HCT116 (cell line): ENCODE measurements around the gene PRPF39. TPM values are rescaled to one million over a fixed set of nuclear protein-coding genes. Genes with fewer than 3 reads are reported as not detected.

Source experiments
- ATAC-seq: fragments of 200-7000 bp; cut with Tn5 transposase; 2 replicates; pipeline ENCODE4 v1.9.1; 2020; ENCODE audit warnings: mild to moderate bottlenecking, moderate library complexity
- BruUV-seq: library from RNA; stranded (reverse); fragments of 400-500 nt; replicated peaks from 2 replicates; lab custom pipeline; 2021; lab: Mats Ljungman, UMichigan
- CTCF ChIA-PET: fragments of 300-600 bp; sonication (Branson Sonifier 250); formaldehyde crosslinking; loops from one replicate; lab custom pipeline; 2021; ENCODE audit warnings: antibody characterized with exemption; lab: Charles Lee
- POLR2A ChIA-PET: fragments of 300-600, 350-600 bp; sonication (Branson Sonifier 250); formaldehyde crosslinking; loops from one replicate; lab custom pipeline; 2021; ENCODE audit warnings: antibody characterized with exemption; lab: Charles Lee
- RAD21 ChIA-PET, 2 experiments: fragments of 300-600 bp; sonication (Branson Sonifier 250); formaldehyde crosslinking; loops; one replicate each; lab custom pipeline; 2023; ENCODE audit warnings: low total read pairs in 2 of 2; ENCODE audit not compliant: uncharacterized antibody in 2 of 2, unreplicated experiment in 2 of 2, low non-redundant PET in 1 of 2; lab: Charles Lee
- DNase-seq: peaks from one replicate; pipeline ENCODE4 v3.0.0-alpha.2; 2010; ENCODE audit warnings: low read depth, low spot score
- H2AFZ ChIP-seq: fragments of 200-600 bp; shearing (Covaris generic), sonication (generic); 2 replicates; pipeline ENCODE4 v1.6.1; 2017; ENCODE audit warnings: low read depth, mixed run types, mixed read lengths, antibody characterized with exemption, low read length; ENCODE audit not compliant: poor library complexity, severe bottlenecking
- H3K27ac ChIP-seq: 2 replicates; pipeline ENCODE4 v1.5.1; 2012; ENCODE audit warnings: low read depth, low read length
- H3K27me3 ChIP-seq: fragments of 200-600 bp; sonication (generic); 2 replicates; pipeline ENCODE4 v1.6.1; 2016; ENCODE audit warnings: mixed run types, low read length, mixed read lengths; ENCODE audit not compliant: insufficient read depth
- H3K36me3 ChIP-seq, 2 experiments: fragments of 200-500 bp in 1 of 2; fragments of 200-600 bp in 1 of 2; sonication (Bioruptor generic) in 1 of 2; sonication (generic) in 1 of 2; 2 replicates each; pipeline versions ENCODE4 v1.5.1 to v1.6.1; 2014 to 2016; ENCODE audit warnings: low read length in 2 of 2, inconsistent platforms in 1 of 2, mixed read lengths in 1 of 2, mixed run types in 1 of 2; ENCODE audit not compliant: insufficient read depth in 2 of 2, control insufficient read depth in 1 of 2
- H3K4me1 ChIP-seq, 2 experiments: fragments of 200-600 bp in 1 of 2; sonication (generic) in 1 of 2; 2 replicates each; pipeline versions ENCODE4 v1.5.1 to v1.6.1; 2012 to 2017; ENCODE audit warnings: low read length in 2 of 2, inconsistent platforms in 1 of 2, mild to moderate bottlenecking in 1 of 2, mixed read lengths in 1 of 2, mixed run types in 1 of 2, moderate library complexity in 1 of 2; ENCODE audit not compliant: insufficient read depth in 2 of 2, control insufficient read depth in 1 of 2
- H3K4me2 ChIP-seq: fragments of 200-600 bp; sonication (generic); 2 replicates; pipeline ENCODE4 v1.6.1; 2017; ENCODE audit warnings: mixed run types, low read length, mixed read lengths
- H3K4me3 ChIP-seq, 2 experiments: fragments of 200-600 bp in 1 of 2; sonication (generic) in 1 of 2; replicated peaks in 1 of 2; 2 replicates each; pipeline ENCODE4 v1.5.1; 2011 to 2016; ENCODE audit warnings: low read length in 2 of 2, control low read depth in 1 of 2, low read depth in 1 of 2, mild to moderate bottlenecking in 1 of 2, mixed read lengths in 1 of 2, mixed run types in 1 of 2
- H3K79me2 ChIP-seq: fragments of 200-600 bp; sonication (generic); 2 replicates; pipeline ENCODE4 v1.6.1; 2017; ENCODE audit warnings: mild to moderate bottlenecking, mixed run types, low read length, moderate library complexity, mixed read lengths; ENCODE audit not compliant: insufficient read depth
- H3K9ac ChIP-seq: fragments of 200-600 bp; sonication (generic); 2 replicates; pipeline ENCODE4 v1.6.1; 2016; ENCODE audit warnings: low read length, mixed read lengths
- H3K9me2 ChIP-seq: fragments of 200-600 bp; sonication (generic), shearing (Covaris generic); 2 replicates; pipeline ENCODE4 v1.6.1; 2017; ENCODE audit warnings: mixed run types, mild to moderate bottlenecking, moderate library complexity; ENCODE audit not compliant: insufficient read depth
- H3K9me3 ChIP-seq, 2 experiments: fragments of 200-500 bp in 1 of 2; fragments of 200-600 bp in 1 of 2; sonication (Bioruptor generic) in 1 of 2; sonication (generic) in 1 of 2; 2 replicates each; pipeline ENCODE4 v1.6.1; 2014 to 2017; ENCODE audit warnings: low read length in 2 of 2, mixed read lengths in 2 of 2, inconsistent platforms in 1 of 2, low read depth in 1 of 2, mild to moderate bottlenecking in 1 of 2, mixed run types in 1 of 2, moderate library complexity in 1 of 2; ENCODE audit not compliant: control insufficient read depth in 1 of 2, insufficient read depth in 1 of 2
- H4K20me1 ChIP-seq: fragments of 200-600 bp; sonication (generic), shearing (Covaris generic); 2 replicates; pipeline ENCODE4 v1.6.1; 2017; ENCODE audit warnings: mixed run types, mild to moderate bottlenecking, moderate library complexity; ENCODE audit not compliant: insufficient read depth
- CBX3 ChIP-seq: IDR thresholded peaks from 2 replicates; pipeline ENCODE4 v1.6.1; 2012; ENCODE audit warnings: low read depth
- CEBPB ChIP-seq: IDR thresholded peaks from 2 replicates; pipeline ENCODE4 v1.6.1; 2012; ENCODE audit warnings: low read depth
- EGR1 ChIP-seq: IDR thresholded peaks from 2 replicates; pipeline ENCODE4 v1.6.1; 2012; ENCODE audit warnings: low read depth
- ELF1 ChIP-seq: IDR thresholded peaks from 2 replicates; pipeline ENCODE4 v1.6.1; 2012; ENCODE audit warnings: low read depth, borderline replicate concordance
- EZH2 ChIP-seq: fragments of 200-600 bp; sonication (generic); IDR thresholded peaks from 2 replicates; pipeline ENCODE4 v1.6.1; 2017; ENCODE audit warnings: antibody characterized with exemption, mixed run types
- EZH2phosphoT487 ChIP-seq: fragments of 200-600 bp; IDR thresholded peaks from 2 replicates; pipeline ENCODE4 v1.6.1; 2018; ENCODE audit warnings: antibody characterized with exemption, borderline replicate concordance
- FOSL1 ChIP-seq: IDR thresholded peaks from 2 replicates; pipeline ENCODE4 v1.6.1; 2012; ENCODE audit warnings: low read depth
- POLR2AphosphoS5 ChIP-seq: IDR thresholded peaks from 2 replicates; pipeline ENCODE4 v1.6.1; 2011; ENCODE audit warnings: mild to moderate bottlenecking, low read depth, low read length, moderate library complexity
- RAD21 ChIP-seq: IDR thresholded peaks from 2 replicates; pipeline ENCODE4 v1.6.1; 2012; ENCODE audit warnings: low read depth, mild to moderate bottlenecking
- SP1 ChIP-seq: IDR thresholded peaks from 2 replicates; pipeline ENCODE4 v1.6.1; 2012; ENCODE audit warnings: low read depth
- TCF7L2 ChIP-seq: IDR thresholded peaks from 2 replicates; pipeline ENCODE4 v1.7.0; 2011; ENCODE audit warnings: borderline replicate concordance, inconsistent platforms; ENCODE audit not compliant: insufficient read depth, insufficient read length; ENCODE audit errors: extremely low read depth
- YY1 ChIP-seq: IDR thresholded peaks from 2 replicates; pipeline ENCODE4 v1.6.1; 2011; ENCODE audit warnings: low read length, low read depth, moderate library complexity, mild to moderate bottlenecking; ENCODE audit not compliant: insufficient replicate concordance; ENCODE audit errors: extremely low read depth
- ZFX ChIP-seq: fragments of 450-650 bp; IDR thresholded peaks from 2 replicates; pipeline ENCODE4 v1.6.1; 2017
- intact Hi-C: fragments of 100-400 bp; cut with micrococcal nuclease; formaldehyde crosslinking; loops from 2 replicates; pipeline ENCODE4 v1.10.0; 2022
- total RNA-seq: library from RNA; stranded (reverse); gene quantifications from one replicate; pipeline ENCODE4 v1.2.1, GENCODE V29; 2021; ENCODE audit not compliant: unreplicated experiment
- TF ChIP-seq, protein P1 (sequence below): IDR thresholded peaks from 2 replicates; pipeline ENCODE4 v1.6.1; 2012; ENCODE audit warnings: low read depth
- TF ChIP-seq, protein P2 (sequence below): IDR thresholded peaks from 2 replicates; pipeline ENCODE4 v1.6.1; 2012
- TF ChIP-seq, protein P3 (sequence below): IDR thresholded peaks from 2 replicates; pipeline ENCODE4 v1.6.1; 2012

The PRPF39 gene
- total RNA-seq, 1 experiment from 2014 or later: 44.7 TPM

DNA sequence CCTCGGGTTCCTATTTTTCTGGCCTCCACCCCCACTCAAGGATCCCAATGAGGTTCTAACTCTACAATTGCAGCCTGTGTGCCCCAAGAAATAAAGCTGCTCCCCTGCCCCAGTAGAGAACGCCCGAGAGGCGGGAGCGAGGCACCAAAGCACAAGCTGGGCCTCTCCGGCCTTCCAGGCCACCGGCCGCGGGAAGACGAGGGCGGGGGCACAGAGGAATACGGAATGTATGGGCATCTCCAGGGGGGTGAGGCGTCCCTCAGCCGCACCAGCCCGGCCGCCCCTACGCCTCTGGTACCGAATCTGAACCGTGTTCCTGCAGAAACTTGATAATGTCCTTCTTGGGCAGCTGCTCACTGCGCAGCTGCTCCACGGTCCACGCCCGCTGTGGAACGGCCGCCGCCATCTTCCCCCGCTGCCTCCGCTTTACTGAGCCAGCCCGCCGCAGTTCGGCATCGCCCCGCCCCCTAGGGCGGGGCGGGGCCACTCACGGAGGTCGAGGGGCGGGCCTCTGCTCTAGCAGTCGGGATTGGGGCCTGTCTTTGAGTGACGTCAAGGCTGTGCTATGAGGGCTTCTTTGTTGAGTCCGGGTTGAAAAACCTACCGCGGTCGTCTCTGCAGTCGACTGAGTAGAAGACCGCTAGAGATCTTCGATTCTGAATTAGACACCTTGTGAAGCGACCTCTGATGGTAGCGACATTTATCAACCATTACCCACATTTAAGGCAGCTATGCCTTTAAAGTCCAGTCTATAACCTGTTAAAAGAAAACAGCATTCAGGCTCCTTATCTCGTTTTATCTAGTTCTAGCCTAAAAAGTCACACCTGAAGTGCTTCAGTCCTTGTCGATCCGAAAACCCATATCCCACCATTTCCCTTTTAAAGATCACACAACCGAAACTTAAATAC is 50.4 kb downstream of the PRPF39 start, which contains the start of gene FKBP3 (continued):
- TF ChIP-seq, protein P1, sequence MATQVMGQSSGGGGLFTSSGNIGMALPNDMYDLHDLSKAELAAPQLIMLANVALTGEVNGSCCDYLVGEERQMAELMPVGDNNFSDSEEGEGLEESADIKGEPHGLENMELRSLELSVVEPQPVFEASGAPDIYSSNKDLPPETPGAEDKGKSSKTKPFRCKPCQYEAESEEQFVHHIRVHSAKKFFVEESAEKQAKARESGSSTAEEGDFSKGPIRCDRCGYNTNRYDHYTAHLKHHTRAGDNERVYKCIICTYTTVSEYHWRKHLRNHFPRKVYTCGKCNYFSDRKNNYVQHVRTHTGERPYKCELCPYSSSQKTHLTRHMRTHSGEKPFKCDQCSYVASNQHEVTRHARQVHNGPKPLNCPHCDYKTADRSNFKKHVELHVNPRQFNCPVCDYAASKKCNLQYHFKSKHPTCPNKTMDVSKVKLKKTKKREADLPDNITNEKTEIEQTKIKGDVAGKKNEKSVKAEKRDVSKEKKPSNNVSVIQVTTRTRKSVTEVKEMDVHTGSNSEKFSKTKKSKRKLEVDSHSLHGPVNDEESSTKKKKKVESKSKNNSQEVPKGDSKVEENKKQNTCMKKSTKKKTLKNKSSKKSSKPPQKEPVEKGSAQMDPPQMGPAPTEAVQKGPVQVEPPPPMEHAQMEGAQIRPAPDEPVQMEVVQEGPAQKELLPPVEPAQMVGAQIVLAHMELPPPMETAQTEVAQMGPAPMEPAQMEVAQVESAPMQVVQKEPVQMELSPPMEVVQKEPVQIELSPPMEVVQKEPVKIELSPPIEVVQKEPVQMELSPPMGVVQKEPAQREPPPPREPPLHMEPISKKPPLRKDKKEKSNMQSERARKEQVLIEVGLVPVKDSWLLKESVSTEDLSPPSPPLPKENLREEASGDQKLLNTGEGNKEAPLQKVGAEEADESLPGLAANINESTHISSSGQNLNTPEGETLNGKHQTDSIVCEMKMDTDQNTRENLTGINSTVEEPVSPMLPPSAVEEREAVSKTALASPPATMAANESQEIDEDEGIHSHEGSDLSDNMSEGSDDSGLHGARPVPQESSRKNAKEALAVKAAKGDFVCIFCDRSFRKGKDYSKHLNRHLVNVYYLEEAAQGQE: no peak
- TF ChIP-seq EZH2: no peak
- no peak for TF ChIP-seq ELF1

DNA sequence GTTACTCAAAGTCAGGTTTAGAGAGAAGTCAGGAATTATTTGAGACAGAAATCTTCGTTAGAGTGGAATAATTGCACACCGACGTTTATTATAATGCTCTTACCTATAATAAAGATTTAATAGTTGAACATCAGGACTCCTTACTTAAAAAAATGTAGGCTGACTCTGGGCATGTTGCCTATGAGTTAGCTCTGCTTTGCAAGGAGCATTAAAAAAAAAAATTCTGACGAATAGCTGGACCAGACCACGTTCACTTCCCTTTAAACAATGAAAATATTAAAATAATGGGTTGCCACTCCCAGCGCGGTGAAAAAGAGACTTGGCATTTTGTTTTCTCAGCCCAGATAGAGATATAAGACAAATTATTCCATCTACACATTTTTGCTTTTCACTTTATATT is 51.2 kb downstream of the PRPF39 start:
- BruUV-seq: no TSS peak
- Histone ChIP-seq H3K9ac (peak overlapping the region; percentile 71), H3K27ac (peak overlapping the region; percentile 70), H3K9me2 (no peaks in the 10 kb centered on the region), H2AFZ (peak overlapping the region; percentile 69), H3K36me3 (no peaks in the 10 kb centered on the region), H3K79me2 (peaks cover 82% of the 10 kb centered on the region), H3K9me3 (no peaks in the 10 kb centered on the region), H3K4me2 (peak overlapping the region; percentile 78), H3K4me1 (peaks cover 9 to 21% of the 10 kb centered on the region in 2 experiments), H3K27me3 (no peaks in the 10 kb centered on the region), H4K20me1 (no peaks in the 10 kb centered on the region), H3K4me3 (peak overlapping the region; percentile 67 to 92)
- ChIA-PET RAD21 (no interaction called here), POLR2A (interaction anchor here (1.2 kb wide), 1 partner anchor 27 kb away, joined by 3 read pairs; no protein-coding TSS in a partner anchor), CTCF (interaction anchor here (1.5 kb wide), 1 partner anchor 222 kb away, joined by 9 read pairs; no protein-coding TSS in a partner anchor)
- TF ChIP-seq, protein P2, sequence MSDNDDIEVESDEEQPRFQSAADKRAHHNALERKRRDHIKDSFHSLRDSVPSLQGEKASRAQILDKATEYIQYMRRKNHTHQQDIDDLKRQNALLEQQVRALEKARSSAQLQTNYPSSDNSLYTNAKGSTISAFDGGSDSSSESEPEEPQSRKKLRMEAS: no peak
- TF ChIP-seq, protein P3, sequence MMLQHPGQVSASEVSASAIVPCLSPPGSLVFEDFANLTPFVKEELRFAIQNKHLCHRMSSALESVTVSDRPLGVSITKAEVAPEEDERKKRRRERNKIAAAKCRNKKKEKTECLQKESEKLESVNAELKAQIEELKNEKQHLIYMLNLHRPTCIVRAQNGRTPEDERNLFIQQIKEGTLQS: no peak
- TF ChIP-seq YY1 (no peak), CEBPB (no peak), EZH2phosphoT487 (no peak), SP1 (no peak), RAD21 (no peak), CBX3 (no peak), ELF1 (no peak), FOSL1 (no peak), ZFX (no peak), POLR2AphosphoS5 (no peak), EZH2 (no peak), TCF7L2 (no peak), EGR1 (no peak)
- intact Hi-C loops: loop anchor here (2.0 kb wide), 1 partner anchor 174 kb away; the partner anchor contains the start of gene KLHL28
- no peak for ATAC-seq
- no peak for DNase-seq
